Naive B cell (primary cell): ENCODE measurements around the gene AMFR. TPM values are rescaled to one million over a fixed set of nuclear protein-coding genes. Genes with fewer than 3 reads are reported as not detected.
A peak's percentile ranks its signal among the peaks of the same experiment; 100 is the strongest.
"Not testable (repeated sequence)": the region's sequence is repeated elsewhere in the genome, so short reads cannot be mapped to it uniquely, and the experiment has no call there.

ENCODE experiments used
- ATAC-seq, 2 donors: fragments of 150-1000 bp; cut with Tn5 transposase; 2 replicates each; pipeline ENCODE4 v1.10.0; 2021; ENCODE audit warnings: low read depth in 2 of 2, mild to moderate bottlenecking in 2 of 2, moderate library complexity in 2 of 2
- DNase-seq: peaks from one replicate; pipeline ENCODE4 v3.0.0; 2022
- H3K27ac Mint-ChIP-seq, 6 donors: one replicate each; pipeline ENCODE4 v1.8.0; 2020 to 2022; ENCODE audit warnings: mild to moderate bottlenecking in 6 of 6, mixed read lengths in 6 of 6, moderate library complexity in 5 of 6, inconsistent platforms in 2 of 6
- H3K27me3 Mint-ChIP-seq, 3 donors: one replicate each; pipeline ENCODE4 v1.8.0; 2021 to 2022; ENCODE audit warnings: mixed read lengths in 3 of 3, mild to moderate bottlenecking in 1 of 3
- H3K36me3 Mint-ChIP-seq, 2 donors: one replicate each; pipeline ENCODE4 v1.8.0; 2020 to 2022; ENCODE audit warnings: mixed read lengths in 2 of 2, inconsistent platforms in 1 of 2, mild to moderate bottlenecking in 1 of 2
- H3K4me1 Mint-ChIP-seq, 3 donors: one replicate each; pipeline ENCODE4 v1.8.0; 2020 to 2022; ENCODE audit warnings: mixed read lengths in 3 of 3, inconsistent platforms in 1 of 3, mild to moderate bottlenecking in 1 of 3, moderate library complexity in 1 of 3
- H3K4me3 Mint-ChIP-seq, 8 donors: one replicate each; pipeline ENCODE4 v1.8.0; 2020 to 2022; ENCODE audit warnings: mild to moderate bottlenecking in 8 of 8, mixed read lengths in 8 of 8, moderate library complexity in 8 of 8, inconsistent platforms in 2 of 8
- H3K9me3 Mint-ChIP-seq, 7 donors: one replicate each; pipeline ENCODE4 v1.8.0; 2020 to 2022; ENCODE audit warnings: mixed read lengths in 7 of 7, mild to moderate bottlenecking in 5 of 7, inconsistent platforms in 2 of 7, moderate library complexity in 1 of 7
- polyA plus RNA-seq, 6 donors: library from polyadenylated mRNA; unstranded; fragments of 300-500 nt; fragmentation: Illumina TruSeq; gene quantifications; one replicate each; pipeline ENCODE4 v1.2.3, GENCODE V29; 2021; ENCODE audit warnings: low read depth in 6 of 6

Gene AMFR
- polyA plus RNA-seq, 6 donors from 2014 or later = 54.4 to 290 (median 98.6) TPM

GRCh38 chr16:56400458-56400857, 24.9 kb downstream of the AMFR start:
- DNase-seq = no peak
- Mint-ChIP-seq H3K4me3 (no peak overlapping the region), H3K27me3 (no peaks in the 10 kb centered on the region), H3K9me3 (no peaks in the 10 kb centered on the region), H3K4me1 (peaks cover 4 to 13% (median 10%) of the 10 kb centered on the region in 3 donors), H3K36me3 (peaks cover 24 to 26% of the 10 kb centered on the region in 2 donors), H3K27ac (peak overlapping the region in 3 of 6 donors; percentile 44 to 84 (median 56))
- no peak for ATAC-seq

- H3K4me1 Mint-ChIP-seq = peaks cover 5 to 16% (median 10%) of the 10 kb centered on the region in 3 donors
- no peak overlapping the region for H3K4me3 Mint-ChIP-seq
- H3K36me3 Mint-ChIP-seq = peaks cover 26 to 28% of the 10 kb centered on the region in 2 donors
- peak overlapping the region in 1 of 6 donors; percentile 2 for H3K27ac Mint-ChIP-seq
- ATAC-seq (no peak), DNase-seq (no peak)
- no peaks in the 10 kb centered on the region for H3K27me3 Mint-ChIP-seq
- H3K9me3 Mint-ChIP-seq = no peaks in the 10 kb centered on the region
Measured at GRCh38 chr16:56399486-56399885, 25.9 kb downstream of the AMFR start.

- H3K27me3 Mint-ChIP-seq = no peaks in the 10 kb centered on the region
- no peak overlapping the region for H3K4me3 Mint-ChIP-seq
- H3K27ac Mint-ChIP-seq = no peak overlapping the region
- peaks cover 6 to 16% (median 11%) of the 10 kb centered on the region in 3 donors for H3K4me1 Mint-ChIP-seq
- no peak for ATAC-seq
- H3K36me3 Mint-ChIP-seq = peaks cover 26 to 32% of the 10 kb centered on the region in 2 donors
- no peak for DNase-seq
- H3K9me3 Mint-ChIP-seq = no peaks in the 10 kb centered on the region
Measured at GRCh38 chr16:56399047-56399446, 26.3 kb downstream of the AMFR start.

- H3K4me1 Mint-ChIP-seq = peaks cover 9 to 23% (median 19%) of the 10 kb centered on the region in 3 donors
- DNase-seq, H3K27ac Mint-ChIP-seq, H3K4me3 Mint-ChIP-seq, H3K9me3 Mint-ChIP-seq, ATAC-seq, H3K27me3 Mint-ChIP-seq: not testable (repeated sequence)
- peaks cover 28 to 44% of the 10 kb centered on the region in 2 donors for H3K36me3 Mint-ChIP-seq
Measured at GRCh38 chr16:56396724-56397123, 28.6 kb downstream of the AMFR start.

- peaks cover 42 to 43% of the 10 kb centered on the region in 2 donors for H3K36me3 Mint-ChIP-seq
- peaks cover 4 to 19% (median 13%) of the 10 kb centered on the region in 3 donors for H3K4me1 Mint-ChIP-seq
- no peak for ATAC-seq
- DNase-seq = no peak
- peak overlapping the region in 1 of 8 donors; percentile 5 for H3K4me3 Mint-ChIP-seq
- peak overlapping the region in 1 of 6 donors; percentile 20 for H3K27ac Mint-ChIP-seq
- no peaks in the 10 kb centered on the region for H3K9me3 Mint-ChIP-seq
- no peaks in the 10 kb centered on the region for H3K27me3 Mint-ChIP-seq
Measured at GRCh38 chr16:56389554-56389953, 35.8 kb downstream of the AMFR start.

GRCh38 chr16:56388209-56388608, 37.1 kb downstream of the AMFR start:
- Mint-ChIP-seq H3K4me3 (no peak overlapping the region), H3K36me3 (peaks cover 48 to 55% of the 10 kb centered on the region in 2 donors), H3K27ac (no peak overlapping the region), H3K9me3 (peaks cover 0 to 4% (median 2%) of the 10 kb centered on the region in 7 donors), H3K27me3 (no peaks in the 10 kb centered on the region), H3K4me1 (peaks cover 1 to 18% (median 13%) of the 10 kb centered on the region in 3 donors)
- ATAC-seq (no peak), DNase-seq (no peak)

GRCh38 chr16:56387396-56387795, 37.9 kb downstream of the AMFR start:
- H3K27me3 Mint-ChIP-seq = no peaks in the 10 kb centered on the region
- H3K27ac Mint-ChIP-seq = peak overlapping the region in 1 of 6 donors; percentile 57
- DNase-seq (no peak), ATAC-seq (no peak)
- peaks cover 1 to 15% (median 9%) of the 10 kb centered on the region in 3 donors for H3K4me1 Mint-ChIP-seq
- peaks cover 51 to 57% of the 10 kb centered on the region in 2 donors for H3K36me3 Mint-ChIP-seq
- no peak overlapping the region for H3K4me3 Mint-ChIP-seq
- peaks cover 0 to 8% (median 4%) of the 10 kb centered on the region in 7 donors for H3K9me3 Mint-ChIP-seq

- ATAC-seq = no peak
- H3K36me3 Mint-ChIP-seq = peaks cover 61 to 63% of the 10 kb centered on the region in 2 donors
- DNase-seq = no peak
- peaks cover 13 to 30% (median 18%) of the 10 kb centered on the region in 7 donors for H3K9me3 Mint-ChIP-seq
- H3K4me3 Mint-ChIP-seq = no peak overlapping the region
- H3K27ac Mint-ChIP-seq = peak overlapping the region in 3 of 6 donors; percentile 3 to 71 (median 52)
- peaks cover 0 to 8% (median 3%) of the 10 kb centered on the region in 3 donors for H3K4me1 Mint-ChIP-seq
- H3K27me3 Mint-ChIP-seq = no peaks in the 10 kb centered on the region
Measured at GRCh38 chr16:56384074-56384721, 41.1 kb downstream of the AMFR start.

GRCh38 chr16:56382901-56383355, 42.4 kb downstream of the AMFR start:
- H3K27ac Mint-ChIP-seq = peak overlapping the region in 2 of 6 donors; percentile 0 to 77
- peaks cover 13 to 34% (median 19%) of the 10 kb centered on the region in 7 donors for H3K9me3 Mint-ChIP-seq
- DNase-seq = no peak
- no peak overlapping the region for H3K4me3 Mint-ChIP-seq
- ATAC-seq = no peak
- peaks cover 5 to 16% (median 9%) of the 10 kb centered on the region in 3 donors for H3K4me1 Mint-ChIP-seq
- H3K36me3 Mint-ChIP-seq = peaks cover 72 to 73% of the 10 kb centered on the region in 2 donors
- no peaks in the 10 kb centered on the region for H3K27me3 Mint-ChIP-seq

- H3K36me3 Mint-ChIP-seq = peaks cover 74 to 77% of the 10 kb centered on the region in 2 donors
- no peak overlapping the region for H3K4me3 Mint-ChIP-seq
- ATAC-seq (no peak), DNase-seq (no peak)
- H3K4me1 Mint-ChIP-seq = peaks cover 9 to 20% (median 10%) of the 10 kb centered on the region in 3 donors
- H3K27ac Mint-ChIP-seq = no peak overlapping the region
- H3K27me3 Mint-ChIP-seq = no peaks in the 10 kb centered on the region
- peaks cover 13 to 34% (median 19%) of the 10 kb centered on the region in 7 donors for H3K9me3 Mint-ChIP-seq
Measured at GRCh38 chr16:56382459-56382858, 42.9 kb downstream of the AMFR start.

- Mint-ChIP-seq H3K4me1 (peaks cover 9 to 28% (median 15%) of the 10 kb centered on the region in 3 donors), H3K4me3 (peak overlapping the region in 1 of 8 donors; percentile 30), H3K9me3 (peaks cover 13 to 34% (median 19%) of the 10 kb centered on the region in 7 donors), H3K36me3 (peaks cover 71 to 78% of the 10 kb centered on the region in 2 donors), H3K27ac (peak overlapping the region in 2 of 6 donors; percentile 51 to 90)
- DNase-seq, ATAC-seq, H3K27me3 Mint-ChIP-seq: not testable (repeated sequence)
Measured at GRCh38 chr16:56380778-56381485, 44.4 kb downstream of the AMFR start.

- Mint-ChIP-seq H3K27ac (peak overlapping the region in 2 of 6 donors; percentile 5 to 17), H3K9me3 (peaks cover 13 to 34% (median 19%) of the 10 kb centered on the region in 7 donors), H3K4me1 (peaks cover 13 to 30% (median 15%) of the 10 kb centered on the region in 3 donors), H3K36me3 (peaks cover 58 to 68% of the 10 kb centered on the region in 2 donors)
- not testable (repeated sequence) for H3K27me3 Mint-ChIP-seq, ATAC-seq, H3K4me3 Mint-ChIP-seq, DNase-seq
Measured at GRCh38 chr16:56379044-56379443, 46.3 kb downstream of the AMFR start.

- not testable (repeated sequence) for ATAC-seq, H3K4me3 Mint-ChIP-seq, DNase-seq, H3K27me3 Mint-ChIP-seq
- Mint-ChIP-seq H3K27ac (peak overlapping the region in 2 of 6 donors; percentile 29 to 49), H3K36me3 (peaks cover 28 to 42% of the 10 kb centered on the region in 2 donors), H3K9me3 (peaks cover 3 to 12% (median 6%) of the 10 kb centered on the region in 7 donors), H3K4me1 (peaks cover 21 to 45% (median 30%) of the 10 kb centered on the region in 3 donors)
Measured at GRCh38 chr16:56375792-56376191, 49.6 kb downstream of the AMFR start.
